Trophoblast cell (in vitro differentiated cells and primary cell): ENCODE results near the gene LRRC57. TPM values are rescaled to one million over a fixed set of nuclear protein-coding genes. Genes with fewer than 3 reads are reported as not detected.

Experiments used
- DNase-seq, 2 donors: peaks; one replicate each; pipeline ENCODE4 v3.0.0-alpha.2; 2016
- H2AFZ ChIP-seq: 2 replicates; pipeline ENCODE4 v1.6.1; 2013; ENCODE audit warnings: low read length, moderate library complexity, mild to moderate bottlenecking; ENCODE audit not compliant: insufficient read depth, poor library complexity
- H2AK5ac ChIP-seq: 2 replicates; pipeline ENCODE4 v1.6.1; 2013; ENCODE audit warnings: mild to moderate bottlenecking, low read length
- H2BK120ac ChIP-seq: 2 replicates; pipeline ENCODE4 v1.6.1; 2013; ENCODE audit warnings: low read length, mild to moderate bottlenecking, moderate library complexity; ENCODE audit not compliant: insufficient read depth, poor library complexity
- H2BK12ac ChIP-seq: 2 replicates; pipeline ENCODE4 v1.6.1; 2013; ENCODE audit warnings: mild to moderate bottlenecking, low read length, moderate library complexity
- H2BK5ac ChIP-seq: 2 replicates; pipeline ENCODE4 v1.6.1; 2013; ENCODE audit warnings: low read length, low read depth, moderate library complexity, mild to moderate bottlenecking; ENCODE audit not compliant: poor library complexity
- H3K14ac ChIP-seq: 2 replicates; pipeline ENCODE4 v1.6.1; 2013; ENCODE audit warnings: mild to moderate bottlenecking, low read length
- H3K18ac ChIP-seq: 2 replicates; pipeline ENCODE4 v1.6.1; 2013; ENCODE audit warnings: mild to moderate bottlenecking, low read length
- H3K23ac ChIP-seq: 2 replicates; pipeline ENCODE4 v1.6.1; 2013; ENCODE audit warnings: low read length
- H3K27ac ChIP-seq: 2 replicates; pipeline ENCODE4 v1.5.1; 2013; ENCODE audit warnings: low read depth, mild to moderate bottlenecking, inconsistent platforms, low read length, moderate library complexity
- H3K27me3 ChIP-seq: 2 replicates; pipeline ENCODE4 v1.6.1; 2013; ENCODE audit warnings: inconsistent platforms, mild to moderate bottlenecking, low read length, moderate library complexity; ENCODE audit not compliant: insufficient read depth
- H3K36me3 ChIP-seq, 2 experiments: 1 replicate in 1 of 2; 2 replicates in 1 of 2; pipeline ENCODE4 v1.6.1; 2013; ENCODE audit warnings: low read length in 2 of 2, mild to moderate bottlenecking in 2 of 2, moderate library complexity in 1 of 2; ENCODE audit not compliant: insufficient read depth in 2 of 2, control insufficient read depth in 1 of 2
- H3K4ac ChIP-seq: 2 replicates; pipeline ENCODE4 v1.6.1; 2013; ENCODE audit warnings: low read depth, mild to moderate bottlenecking, low read length, moderate library complexity
- H3K4me1 ChIP-seq, 2 experiments: 1 replicate in 1 of 2; 2 replicates in 1 of 2; pipeline ENCODE4 v1.6.1; 2013; ENCODE audit warnings: low read length in 2 of 2, mild to moderate bottlenecking in 2 of 2, moderate library complexity in 1 of 2; ENCODE audit not compliant: insufficient read depth in 2 of 2, control insufficient read depth in 1 of 2
- H3K4me2 ChIP-seq: 2 replicates; pipeline ENCODE4 v1.6.1; 2013; ENCODE audit warnings: inconsistent platforms, mild to moderate bottlenecking, low read length, moderate library complexity
- H3K4me3 ChIP-seq: 2 replicates; pipeline ENCODE4 v1.5.1; 2013; ENCODE audit warnings: mild to moderate bottlenecking, low read depth, low read length, inconsistent platforms
- H3K79me1 ChIP-seq: one replicate; pipeline ENCODE4 v1.6.1; 2013; ENCODE audit warnings: low read length
- H3K79me2 ChIP-seq: 2 replicates; pipeline ENCODE4 v1.6.1; 2013; ENCODE audit warnings: low read length, mild to moderate bottlenecking; ENCODE audit not compliant: control insufficient read depth, insufficient read depth, poor library complexity
- H3K9ac ChIP-seq: 2 replicates; pipeline ENCODE4 v1.6.1; 2013; ENCODE audit warnings: mild to moderate bottlenecking, low read length
- H3K9me3 ChIP-seq: 2 replicates; pipeline ENCODE4 v1.6.1; 2013; ENCODE audit warnings: low read depth, mild to moderate bottlenecking, control low read depth, inconsistent platforms, low read length; ENCODE audit not compliant: insufficient read depth
- H4K12ac ChIP-seq: 2 replicates; pipeline ENCODE4 v1.6.1; 2013; ENCODE audit warnings: low read depth, mild to moderate bottlenecking, low read length, moderate library complexity
- H4K8ac ChIP-seq: 2 replicates; pipeline ENCODE4 v1.6.1; 2013; ENCODE audit warnings: low read depth, mild to moderate bottlenecking, low read length, moderate library complexity
- H4K91ac ChIP-seq: one replicate; pipeline ENCODE4 v1.6.1; 2013; ENCODE audit warnings: low read depth, mild to moderate bottlenecking, low read length, moderate library complexity
- WGBS: extraction: QIAGEN DNeasy Blood & Tissue Kit; methylation state at CpG from one replicate; pipeline ENCODE4 v1.1.7; 2013; ENCODE audit warnings: missing lambda C conversion rate; ENCODE audit not compliant: insufficient read length, insufficient coverage; ENCODE audit errors: extremely low coverage; 5-methylcytosine and 5-hydroxymethylcytosine counted together
- polyA plus RNA-seq: library from polyadenylated mRNA; stranded (reverse); fragments of 200-250 nt; gene quantifications from 2 replicates; pipeline ENCODE4 v1.2.3, GENCODE V29; 2013

Gene LRRC57
- 11.8 and 12.3 TPM in 2 replicates for polyA plus RNA-seq

DNA sequence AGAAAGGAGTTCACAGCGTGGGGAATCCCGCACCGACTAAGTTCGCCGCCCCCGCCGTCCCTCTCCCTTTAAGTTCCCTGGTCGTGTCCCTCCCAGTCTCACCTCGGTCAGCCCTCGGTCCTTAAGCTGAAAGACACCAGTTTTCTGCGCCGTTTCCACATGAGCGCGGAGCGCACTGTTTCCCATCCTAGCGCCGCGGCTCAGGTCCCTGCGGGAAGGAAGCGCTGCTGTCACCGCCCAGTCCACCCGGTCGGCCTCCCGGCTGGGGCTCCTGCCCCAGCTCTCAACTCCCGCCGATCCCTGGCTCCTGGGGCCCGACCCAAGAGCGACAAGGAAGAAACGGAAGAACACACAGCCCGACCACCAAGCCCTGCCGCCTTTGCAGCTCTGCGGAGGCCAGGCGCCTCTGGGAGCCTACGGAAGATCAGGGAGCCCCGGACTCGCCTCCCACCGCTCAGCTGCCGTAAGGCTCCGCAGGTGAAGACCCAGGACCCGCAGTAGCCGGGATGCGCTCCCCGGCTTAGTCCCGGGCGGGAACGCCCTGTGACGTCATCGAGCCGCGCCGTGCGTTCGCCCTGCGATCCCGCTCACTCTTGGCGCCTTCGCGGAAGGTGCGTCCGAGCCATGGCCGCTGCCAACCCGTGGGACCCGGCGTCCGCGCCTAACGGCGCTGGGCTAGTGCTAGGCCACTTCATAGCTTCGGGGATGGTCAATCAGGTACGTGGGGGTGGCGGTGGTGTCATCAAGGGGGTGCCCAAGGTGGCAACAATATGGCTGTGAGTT, at the start of gene LRRC57, which contains the start of gene HAUS2:
TSS of gene LRRC57 (minus strand) at position 545 of the 783 bp plus-strand sequence. CDS start at position 186, 359 bp downstream.
TSS of gene HAUS2 (plus strand) at position 590 of the 783 bp plus-strand sequence. CDS start at position 625, 35 bp downstream.
- H4K12ac ChIP-seq, result peak within 1 kb of the TSS; percentile 78
- no peaks in the 10 kb centered on the region for H3K27me3 ChIP-seq
- H3K79me1 ChIP-seq, result peaks cover 9% of the 10 kb centered on the region
- H4K8ac ChIP-seq, result peak within 1 kb of the TSS; percentile 88
- H2AFZ ChIP-seq, result peak within 1 kb of the TSS; percentile 72
- H3K4me1 ChIP-seq, result peaks cover 0 to 3% of the 10 kb centered on the region in 2 experiments
- peaks cover 5% of the 10 kb centered on the region in 2 experiments for H3K36me3 ChIP-seq
- peak within 1 kb of the TSS; percentile 59 for H3K4ac ChIP-seq
- peak within 1 kb of the TSS; percentile 83 for H2BK120ac ChIP-seq
- H2BK5ac ChIP-seq, result peak within 1 kb of the TSS; percentile 47
- peak within 1 kb of the TSS; percentile 78 for H3K14ac ChIP-seq
- peak within 1 kb of the TSS; percentile 29 for H3K27ac ChIP-seq
- H3K4me2 ChIP-seq, result peak within 1 kb of the TSS; percentile 82
- peak; percentile 88 to 97 for DNase-seq
- peaks cover 8% of the 10 kb centered on the region for H3K79me2 ChIP-seq
- no peak within 1 kb of the TSS for H2AK5ac ChIP-seq
- no CpG with 5 or more reads among the region's 71 CpGs for WGBS
- peak within 1 kb of the TSS; percentile 89 for H3K4me3 ChIP-seq
- peak within 1 kb of the TSS; percentile 44 for H3K18ac ChIP-seq
- no peak within 1 kb of the TSS for H2BK12ac ChIP-seq
- peak within 1 kb of the TSS; percentile 93 for H3K9ac ChIP-seq
- H4K91ac ChIP-seq, result peak within 1 kb of the TSS; percentile 67
- H3K9me3 ChIP-seq, result no peaks in the 10 kb centered on the region
- H3K23ac ChIP-seq, result no peak within 1 kb of the TSS

DNA sequence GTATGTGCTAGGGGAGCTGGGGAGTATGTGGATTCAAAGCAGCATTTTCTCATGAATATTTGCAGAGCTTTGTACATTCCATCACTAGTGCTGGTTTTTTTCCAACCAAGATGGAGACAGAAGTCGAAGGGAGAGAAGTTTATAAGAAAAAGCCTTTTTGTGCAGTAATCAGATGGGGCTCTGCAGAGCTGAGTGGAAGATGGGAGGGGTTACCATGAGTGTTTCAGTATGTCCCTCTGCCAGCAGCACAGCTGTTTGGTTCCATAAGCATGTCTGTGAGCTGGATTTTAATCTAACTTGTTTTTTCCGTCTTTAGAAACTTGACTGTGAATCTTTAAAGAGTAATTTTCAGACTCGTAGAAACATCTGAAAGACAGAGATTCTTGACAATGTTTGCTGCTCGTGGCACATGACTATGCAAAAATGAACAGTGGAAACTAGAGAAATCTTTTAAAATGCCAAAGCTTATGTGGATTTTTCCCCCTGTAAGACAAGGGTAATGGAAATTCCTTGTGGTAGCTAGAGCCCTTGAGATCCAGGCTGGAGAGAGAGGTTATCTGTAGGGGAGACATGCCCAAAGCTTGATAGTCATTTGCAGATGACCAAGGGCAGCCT, 47.1 kb upstream of the LRRC57 start:
- Histone ChIP-seq H2BK120ac (no peak overlapping the region), H3K14ac (no peak overlapping the region), H3K27me3 (no peaks in the 10 kb centered on the region), H3K79me2 (no peaks in the 10 kb centered on the region), H3K79me1 (no peaks in the 10 kb centered on the region), H3K4me3 (no peak overlapping the region), H3K23ac (no peak overlapping the region), H4K91ac (no peak overlapping the region), H3K18ac (no peak overlapping the region), H3K27ac (no peak overlapping the region), H3K9me3 (no peaks in the 10 kb centered on the region), H2AK5ac (no peak overlapping the region), H2AFZ (no peak overlapping the region), H3K4ac (no peak overlapping the region), H3K9ac (no peak overlapping the region), H4K8ac (no peak overlapping the region), H2BK12ac (no peak overlapping the region), H2BK5ac (no peak overlapping the region), H3K36me3 (no peaks in the 10 kb centered on the region), H3K4me1 (no peaks in the 10 kb centered on the region), H4K12ac (no peak overlapping the region), H3K4me2 (no peak overlapping the region)
- no peak for DNase-seq
- WGBS, result no CpG with 5 or more reads among the region's 4 CpGs

- Histone ChIP-seq H2AK5ac (no peak overlapping the region), H4K91ac (no peak overlapping the region), H3K27ac (no peak overlapping the region), H3K36me3 (no peaks in the 10 kb centered on the region), H3K79me2 (no peaks in the 10 kb centered on the region), H3K4me2 (no peak overlapping the region), H3K18ac (no peak overlapping the region), H3K9me3 (no peaks in the 10 kb centered on the region), H4K8ac (no peak overlapping the region), H3K14ac (no peak overlapping the region), H3K4me1 (no peaks in the 10 kb centered on the region), H2BK120ac (no peak overlapping the region), H2AFZ (no peak overlapping the region), H3K4ac (no peak overlapping the region), H3K23ac (no peak overlapping the region), H4K12ac (no peak overlapping the region), H2BK12ac (no peak overlapping the region), H2BK5ac (no peak overlapping the region), H3K79me1 (no peaks in the 10 kb centered on the region), H3K4me3 (no peak overlapping the region), H3K27me3 (no peaks in the 10 kb centered on the region), H3K9ac (no peak overlapping the region)
- WGBS, result no CpG with 5 or more reads among the region's 5 CpGs
- DNase-seq, result no peak
Measured at GRCh38 chr15:42594095-42594494, 45.5 kb upstream of the LRRC57 start.

- no peaks in the 10 kb centered on the region for H3K27me3 ChIP-seq
- H3K9ac ChIP-seq, result no peak overlapping the region
- no peak overlapping the region for H2BK12ac ChIP-seq
- H2AFZ ChIP-seq, result no peak overlapping the region
- no peak overlapping the region for H3K4me2 ChIP-seq
- H2AK5ac ChIP-seq, result no peak overlapping the region
- H3K27ac ChIP-seq, result no peak overlapping the region
- H2BK5ac ChIP-seq, result no peak overlapping the region
- H3K4me1 ChIP-seq, result no peaks in the 10 kb centered on the region
- H3K79me1 ChIP-seq, result no peaks in the 10 kb centered on the region
- WGBS, result no CpG with 5 or more reads among the region's 4 CpGs
- H4K8ac ChIP-seq, result no peak overlapping the region
- no peaks in the 10 kb centered on the region for H3K36me3 ChIP-seq
- no peak overlapping the region for H3K4ac ChIP-seq
- no peak overlapping the region for H3K4me3 ChIP-seq
- H3K18ac ChIP-seq, result no peak overlapping the region
- H3K9me3 ChIP-seq, result no peaks in the 10 kb centered on the region
- no peaks in the 10 kb centered on the region for H3K79me2 ChIP-seq
- H3K23ac ChIP-seq, result no peak overlapping the region
- no peak overlapping the region for H2BK120ac ChIP-seq
- no peak overlapping the region for H4K12ac ChIP-seq
- H3K14ac ChIP-seq, result no peak overlapping the region
- DNase-seq, result no peak
- no peak overlapping the region for H4K91ac ChIP-seq
Measured at GRCh38 chr15:42593143-42593542, 44.5 kb upstream of the LRRC57 start.
